KOPT-K1 (cell line): ENCODE measurements around the gene ZNF518A.

Experiments used
- H3K27ac ChIP-seq: fragments of 200-600 bp; sonication (generic); 2 replicates; pipeline ENCODE4 v1.5.1; 2016; ENCODE audit warnings: antibody characterized with exemption, mild to moderate bottlenecking, low read depth, low read length; ENCODE audit not compliant: poor library complexity, severe bottlenecking
- H3K36me3 ChIP-seq: fragments of 200-600 bp; sonication (generic); 2 replicates; pipeline ENCODE4 v1.5.1; 2017; ENCODE audit warnings: antibody characterized with exemption, mild to moderate bottlenecking, low read length, moderate library complexity; ENCODE audit not compliant: insufficient read depth
- H3K9me3 ChIP-seq: fragments of 200-600 bp; sonication (generic); 2 replicates; pipeline ENCODE4 v1.5.1; 2017; ENCODE audit warnings: antibody characterized with exemption, low read length, mild to moderate bottlenecking; ENCODE audit not compliant: insufficient read depth, poor library complexity, severe bottlenecking

The ZNF518A gene

GRCh38 chr10:96124230-96125141 is 5.6 kb upstream of the ZNF518A start:
- H3K9me3 ChIP-seq = no peaks in the 10 kb centered on the region
- H3K36me3 ChIP-seq = no peaks in the 10 kb centered on the region
- H3K27ac ChIP-seq = peak overlapping the region; percentile 90

GRCh38 chr10:96125142-96125515 is 5.0 kb upstream of the ZNF518A start:
- Histone ChIP-seq H3K36me3 (no peaks in the 10 kb centered on the region), H3K9me3 (no peaks in the 10 kb centered on the region), H3K27ac (peak overlapping the region; percentile 90)

GRCh38 chr10:96130326-96130995 is 364 bp downstream of the ZNF518A start:
- Histone ChIP-seq H3K9me3 (no peaks in the 10 kb centered on the region), H3K27ac (peak overlapping the region; percentile 98), H3K36me3 (peaks cover 30% of the 10 kb centered on the region)

GRCh38 chr10:96131621-96132020 is 1.5 kb downstream of the ZNF518A start:
- H3K27ac ChIP-seq = peak overlapping the region; percentile 98
- H3K36me3 ChIP-seq = peaks cover 41% of the 10 kb centered on the region
- H3K9me3 ChIP-seq = no peaks in the 10 kb centered on the region

GRCh38 chr10:96133135-96133534 is 3.0 kb downstream of the ZNF518A start:
- Histone ChIP-seq H3K27ac (no peak overlapping the region), H3K9me3 (no peaks in the 10 kb centered on the region), H3K36me3 (peaks cover 56% of the 10 kb centered on the region)

- Histone ChIP-seq H3K27ac (no peak overlapping the region), H3K36me3 (peaks cover 93% of the 10 kb centered on the region)
Measured at GRCh38 chr10:96136810-96137209, 6.7 kb downstream of the ZNF518A start.

GRCh38 chr10:96137567-96137966 is 7.5 kb downstream of the ZNF518A start:
- peaks cover 99% of the 10 kb centered on the region for H3K36me3 ChIP-seq
- H3K9me3 ChIP-seq = no peaks in the 10 kb centered on the region
- no peak overlapping the region for H3K27ac ChIP-seq

More at GRCh38 chr10:96136810-96137209, 6.7 kb downstream of the ZNF518A start:
- no peaks in the 10 kb centered on the region for H3K9me3 ChIP-seq

- Histone ChIP-seq H3K27ac (no peak overlapping the region), H3K36me3 (peaks cover 99% of the 10 kb centered on the region), H3K9me3 (no peaks in the 10 kb centered on the region)
Measured at GRCh38 chr10:96138102-96138501, 8.0 kb downstream of the ZNF518A start.

- peaks cover 87% of the 10 kb centered on the region for H3K36me3 ChIP-seq
- H3K27ac ChIP-seq = no peak overlapping the region
- H3K9me3 ChIP-seq = no peaks in the 10 kb centered on the region
Measured at GRCh38 chr10:96152437-96152836, 22.3 kb downstream of the ZNF518A start.

GRCh38 chr10:96153070-96153469 is 23.0 kb downstream of the ZNF518A start:
- Histone ChIP-seq H3K9me3 (no peaks in the 10 kb centered on the region), H3K27ac (no peak overlapping the region), H3K36me3 (peaks cover 87% of the 10 kb centered on the region)

GRCh38 chr10:96165726-96166125 is 35.6 kb downstream of the ZNF518A start:
- no peak overlapping the region for H3K27ac ChIP-seq
- H3K36me3 ChIP-seq = peaks cover 48% of the 10 kb centered on the region
- peaks cover 45% of the 10 kb centered on the region for H3K9me3 ChIP-seq

GRCh38 chr10:96168546-96168945 is 38.4 kb downstream of the ZNF518A start:
- peaks cover 54% of the 10 kb centered on the region for H3K9me3 ChIP-seq
- H3K27ac ChIP-seq = no peak overlapping the region
- peaks cover 25% of the 10 kb centered on the region; the same call in 1 of the 2 replicates for H3K36me3 ChIP-seq

GRCh38 chr10:96170230-96170629 is 40.1 kb downstream of the ZNF518A start:
- H3K9me3 ChIP-seq = peaks cover 47% of the 10 kb centered on the region
- peaks cover 15% of the 10 kb centered on the region; the same call in 1 of the 2 replicates for H3K36me3 ChIP-seq
- H3K27ac ChIP-seq = no peak overlapping the region

- H3K36me3 ChIP-seq = no peaks in the 10 kb centered on the region
- no peak overlapping the region for H3K27ac ChIP-seq
- H3K9me3 ChIP-seq = peaks cover 37% of the 10 kb centered on the region
Measured at GRCh38 chr10:96172666-96173065, 42.6 kb downstream of the ZNF518A start.

- peaks cover 20% of the 10 kb centered on the region for H3K9me3 ChIP-seq
- no peaks in the 10 kb centered on the region for H3K36me3 ChIP-seq
- H3K27ac ChIP-seq = no peak overlapping the region
Measured at GRCh38 chr10:96176985-96177384, 46.9 kb downstream of the ZNF518A start.
